MM.1S (cell line): ENCODE data around the gene IFNK.

Source experiments
- CTCF ChIP-seq: fragments of 300-600 bp; sonication (generic); IDR thresholded peaks from 2 replicates; pipeline ENCODE4 v1.5.1; 2016; ENCODE audit warnings: antibody characterized with exemption, low read length, mixed read lengths
- EZH2 ChIP-seq: fragments of 300-600 bp; sonication (generic); optimal IDR thresholded peaks from 2 replicates; pipeline ENCODE3; 2017; ENCODE audit warnings: low read depth, mild to moderate bottlenecking, antibody characterized with exemption, low read length, mixed read lengths
- EZH2phosphoT487 ChIP-seq: fragments of 300-600 bp; sonication (generic); IDR thresholded peaks from 2 replicates; pipeline ENCODE4 v1.6.1; 2018; ENCODE audit warnings: antibody characterized with exemption, low read length

- TF ChIP-seq CTCF = no peak
- no peak for TF ChIP-seq EZH2
- no peak for TF ChIP-seq EZH2phosphoT487
Measured at GRCh38 chr9:27519466-27520465, 4.3 kb upstream of the IFNK start.
